ENCODE data around the gene SH3PXD2B.
"Not testable (repeated sequence)": the region's sequence is repeated elsewhere in the genome, so short reads cannot be mapped to it uniquely, and the experiment has no call there.

DNA sequence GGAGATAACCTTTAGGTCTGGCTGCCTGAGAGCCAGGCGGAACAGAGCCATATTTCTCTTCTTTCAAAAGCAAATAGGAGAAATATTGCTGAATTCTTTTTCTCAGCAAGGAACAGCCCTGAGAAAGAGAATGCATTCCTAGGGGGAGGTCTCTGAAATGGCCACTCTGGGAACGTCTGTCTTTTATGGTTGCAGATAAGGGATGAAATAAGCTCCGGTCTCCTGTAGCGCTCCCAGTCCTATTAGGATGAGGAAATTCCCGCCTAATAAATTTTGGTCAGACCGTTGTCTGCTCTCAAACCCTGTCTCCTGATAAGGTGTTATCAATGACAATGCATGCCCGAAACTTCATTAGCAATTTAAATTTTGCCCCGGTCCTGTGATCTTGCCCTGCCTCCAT is 57.3 kb downstream of the SH3PXD2B start:
- TF ChIP-seq POLR2AphosphoS5 (IDR thresholded peaks at IDR 0.05; ENCODE audit: low read depth, low read length); TAF1 (IDR thresholded peaks at IDR 0.05; ENCODE audit: borderline replicate concordance, low read depth, low read length): not testable (repeated sequence)

Measured in GM12892 (cell line).